HG03066 (cell line): ENCODE results near the gene PRRC2B.
"Not testable (repeated sequence)": the region's sequence is repeated elsewhere in the genome, so short reads cannot be mapped to it uniquely, and the experiment has no call there.

Source experiments
- ATAC-seq: cut with Tn5 transposase; IDR thresholded peaks from one replicate; pipeline ENCODE4 v1.9.1; 2021; ENCODE audit warnings: low read depth; ENCODE audit not compliant: unreplicated experiment

The PRRC2B gene

DNA sequence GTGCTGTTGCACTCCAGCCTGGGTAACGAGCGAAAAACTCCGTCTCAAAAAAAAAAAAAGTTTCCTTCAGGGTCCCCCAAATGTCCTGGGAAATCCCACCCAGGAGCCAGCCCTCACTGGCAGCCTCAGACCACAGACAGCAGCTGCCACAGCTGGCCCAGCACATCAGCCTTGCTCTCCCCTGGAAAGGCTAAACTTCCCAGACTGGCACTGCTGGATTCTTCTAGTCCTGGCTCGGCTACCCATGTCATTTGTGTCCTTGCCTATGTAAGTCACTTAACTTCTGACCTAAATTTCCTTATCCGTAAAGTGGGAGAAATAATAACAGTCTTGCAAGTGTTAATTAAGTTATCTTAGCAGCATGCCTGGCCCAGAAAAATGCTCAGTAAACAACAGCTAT lies 8.6 kb upstream of the PRRC2B start:
- no peak for ATAC-seq

DNA sequence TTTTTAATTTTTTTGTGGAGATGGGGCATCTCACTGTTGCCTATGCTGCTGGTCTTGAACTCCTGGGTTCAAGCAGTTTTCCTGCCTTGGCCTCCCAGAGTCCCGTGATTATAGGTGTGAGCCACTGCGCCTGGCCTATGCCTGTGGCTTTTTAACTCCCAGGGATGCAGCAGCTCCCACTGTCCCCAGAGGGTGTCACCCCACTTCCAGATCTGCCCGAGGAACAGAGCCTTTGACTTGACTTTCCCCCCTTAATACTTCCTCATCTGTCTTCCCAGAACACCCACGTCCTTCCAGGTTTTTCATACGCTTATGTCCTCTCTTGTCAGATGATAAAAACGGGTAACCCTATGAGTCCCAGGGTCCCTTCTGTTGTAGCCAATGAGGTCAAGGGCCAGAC lies 7.6 kb upstream of the PRRC2B start:
- ATAC-seq = no peak

DNA sequence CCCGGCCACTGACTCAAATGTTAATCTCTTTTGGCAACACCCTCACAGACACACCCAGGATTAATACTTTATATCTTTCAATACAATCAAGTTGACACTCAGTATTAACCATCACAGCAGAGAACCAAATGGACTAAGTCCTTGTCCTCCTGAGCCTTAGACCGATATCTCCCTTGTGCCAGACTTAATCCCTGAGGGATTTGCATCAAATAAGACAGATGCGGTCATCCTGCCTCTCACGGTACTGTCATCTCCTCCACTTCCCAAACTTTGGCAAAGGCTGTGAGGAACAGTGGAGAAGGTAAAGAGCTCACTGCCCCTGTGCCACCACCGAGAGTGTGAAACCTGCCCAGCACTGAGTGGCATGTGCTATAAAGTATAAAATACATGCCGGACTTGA lies 6.5 kb upstream of the PRRC2B start:
- ATAC-seq = no peak

DNA sequence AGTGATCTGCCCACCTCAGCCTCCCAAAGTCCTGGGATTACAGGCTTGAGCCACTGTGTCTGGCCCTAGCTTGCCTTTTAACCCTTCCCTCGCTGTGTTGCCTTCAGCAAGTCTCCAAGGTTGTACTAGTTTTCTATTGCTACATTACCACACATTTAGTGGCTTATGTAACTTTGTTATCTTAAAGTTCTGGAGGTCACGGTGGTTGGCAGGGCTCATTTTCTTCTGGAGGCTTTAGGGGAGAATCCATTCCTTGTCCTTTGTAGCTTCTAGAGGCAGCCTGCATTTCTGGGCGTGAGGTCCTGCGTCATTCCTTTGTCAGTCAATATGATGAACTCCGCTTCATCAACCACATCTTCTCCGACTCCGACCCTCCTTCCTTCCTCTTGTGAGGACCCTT lies 2.9 kb upstream of the PRRC2B start:
- no peak for ATAC-seq

DNA sequence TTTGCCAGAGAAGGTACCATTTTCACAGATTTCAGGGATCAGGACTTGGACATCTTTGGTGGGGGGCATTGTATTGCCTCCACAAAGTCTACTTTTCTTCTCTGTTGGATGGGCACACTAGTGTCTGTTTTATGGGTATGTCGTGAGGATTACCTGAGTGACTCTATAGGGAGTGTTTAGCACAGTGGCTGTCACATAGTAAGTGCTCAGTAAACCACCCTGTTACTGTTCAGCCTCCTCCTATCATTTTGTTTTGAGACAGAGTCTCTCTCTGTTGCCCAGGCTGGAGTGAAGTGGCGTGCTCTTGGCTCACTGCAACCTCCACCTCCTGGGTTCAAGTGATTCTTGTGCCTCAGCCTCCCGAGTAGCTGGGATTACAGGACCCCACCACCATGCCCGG lies 2.4 kb upstream of the PRRC2B start:
- no peak for ATAC-seq

DNA sequence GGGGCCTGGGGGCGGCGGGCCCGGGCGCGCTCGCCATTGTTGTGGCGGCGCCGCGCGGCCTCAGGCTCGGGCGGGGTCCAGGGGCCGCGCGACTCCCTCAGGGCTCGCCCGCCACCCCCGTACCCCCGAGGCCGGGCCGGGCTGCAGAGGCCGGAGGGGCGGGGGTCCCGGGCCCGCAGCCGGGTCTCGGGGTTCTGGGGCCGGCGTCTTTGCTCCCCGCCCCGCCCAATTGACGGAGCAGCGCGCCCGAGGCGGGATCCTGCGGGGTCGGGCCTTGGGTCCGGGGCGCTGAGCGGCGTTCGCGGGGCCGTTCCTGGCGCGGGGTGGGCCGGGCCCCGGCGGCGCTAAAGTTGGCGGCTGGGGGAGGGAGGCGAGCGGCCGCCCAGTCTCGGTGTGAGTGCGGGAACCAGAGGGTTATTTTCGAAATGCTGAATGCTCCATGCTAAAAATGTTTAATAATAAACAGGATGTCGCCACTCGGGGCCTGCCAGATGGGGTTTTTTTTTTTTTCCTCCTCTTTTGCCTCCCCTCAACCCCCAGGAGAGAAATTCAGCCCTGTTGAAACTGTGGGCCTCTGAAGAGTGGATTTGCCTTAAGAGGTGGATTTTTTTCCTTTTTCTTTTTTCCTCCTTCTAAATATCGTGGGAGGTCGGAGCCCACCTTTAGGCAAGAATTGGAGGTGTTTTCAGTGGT lies 724 bp downstream of the PRRC2B start:
- ATAC-seq = no peak

DNA sequence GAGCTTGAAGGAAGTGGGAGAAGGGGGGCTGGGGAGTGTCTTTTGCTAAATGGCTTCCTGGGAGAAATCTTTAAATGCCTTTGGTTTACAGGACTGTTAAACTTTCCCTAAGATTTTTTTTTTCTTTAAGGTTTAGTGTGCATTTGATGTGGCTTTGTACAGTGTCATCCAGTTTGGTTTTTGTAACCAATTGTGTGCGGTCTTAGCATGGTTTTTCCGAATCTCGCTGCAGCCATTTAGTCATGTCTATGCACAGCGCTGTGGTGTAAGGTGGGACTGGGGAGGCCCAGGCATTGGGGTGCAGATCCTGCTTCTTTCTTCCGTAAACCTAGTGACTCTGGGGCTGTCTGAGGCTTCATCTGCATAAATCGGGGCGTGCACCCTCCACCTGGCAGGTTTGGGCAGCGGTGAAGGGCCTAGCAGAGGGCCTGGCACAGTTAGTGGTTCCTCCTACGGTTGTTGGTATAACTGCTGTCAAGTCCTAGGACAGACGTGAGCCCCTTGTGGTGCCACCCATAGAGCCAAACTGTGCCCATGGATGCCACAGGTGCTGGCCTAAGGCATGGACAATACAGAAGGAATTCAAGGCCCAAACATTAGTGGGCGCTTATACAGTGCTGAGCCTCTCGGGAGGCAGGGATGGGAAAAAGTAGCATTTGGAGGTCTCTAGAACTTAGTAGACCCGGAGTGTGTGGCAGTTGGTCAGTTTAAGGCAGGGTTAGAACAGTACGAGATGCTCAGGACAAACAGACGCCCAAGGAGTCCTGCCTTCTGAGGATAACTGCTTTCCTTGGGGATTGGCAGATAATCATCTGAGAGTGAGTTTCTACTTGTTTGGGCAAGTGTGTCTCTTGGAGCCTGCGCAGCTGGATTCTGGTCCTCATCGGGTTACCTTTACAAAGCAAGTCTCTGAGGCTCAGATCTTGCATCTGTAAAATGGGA lies 1.5 kb downstream of the PRRC2B start:
- no peak for ATAC-seq

DNA sequence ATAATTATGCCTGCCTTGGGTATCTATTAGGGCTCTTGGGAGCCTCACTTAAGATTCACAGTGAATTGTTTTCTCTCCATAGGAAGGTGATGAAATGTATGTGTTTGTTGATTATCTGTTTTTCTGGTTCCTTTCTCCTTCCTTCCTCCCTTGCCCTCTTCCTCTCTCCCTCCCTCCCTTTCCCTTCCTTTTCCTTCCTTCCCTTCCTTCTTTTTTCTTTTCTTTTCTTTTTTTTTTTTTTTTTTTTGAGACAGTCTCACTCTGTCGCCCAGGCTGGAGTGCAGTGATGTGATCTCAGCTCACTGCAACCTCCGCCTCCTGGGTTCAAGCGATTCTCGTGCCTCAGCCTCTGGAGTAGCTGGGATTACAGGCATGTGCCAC lies 2.2 kb downstream of the PRRC2B start:
- not testable (repeated sequence) for ATAC-seq

DNA sequence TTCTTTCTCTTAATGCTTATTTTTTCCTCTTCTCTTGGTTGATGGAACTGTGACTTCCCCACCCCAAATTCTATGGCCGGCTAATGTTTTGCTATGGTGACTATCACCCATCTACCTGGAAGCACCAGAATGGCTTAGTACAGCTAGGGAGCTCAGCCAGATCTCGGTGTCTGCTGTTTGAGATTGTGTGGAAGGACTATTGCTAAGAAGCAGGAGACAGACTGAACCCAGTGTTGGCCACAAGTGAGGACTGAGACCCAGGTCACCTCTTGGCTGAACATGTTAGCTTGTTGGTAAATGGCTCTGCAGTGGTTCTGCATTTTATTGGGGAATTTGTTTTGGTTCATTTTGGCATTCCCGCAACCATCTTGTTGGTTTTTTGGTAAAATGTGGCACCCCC lies 2.7 kb downstream of the PRRC2B start:
- ATAC-seq = no peak

DNA sequence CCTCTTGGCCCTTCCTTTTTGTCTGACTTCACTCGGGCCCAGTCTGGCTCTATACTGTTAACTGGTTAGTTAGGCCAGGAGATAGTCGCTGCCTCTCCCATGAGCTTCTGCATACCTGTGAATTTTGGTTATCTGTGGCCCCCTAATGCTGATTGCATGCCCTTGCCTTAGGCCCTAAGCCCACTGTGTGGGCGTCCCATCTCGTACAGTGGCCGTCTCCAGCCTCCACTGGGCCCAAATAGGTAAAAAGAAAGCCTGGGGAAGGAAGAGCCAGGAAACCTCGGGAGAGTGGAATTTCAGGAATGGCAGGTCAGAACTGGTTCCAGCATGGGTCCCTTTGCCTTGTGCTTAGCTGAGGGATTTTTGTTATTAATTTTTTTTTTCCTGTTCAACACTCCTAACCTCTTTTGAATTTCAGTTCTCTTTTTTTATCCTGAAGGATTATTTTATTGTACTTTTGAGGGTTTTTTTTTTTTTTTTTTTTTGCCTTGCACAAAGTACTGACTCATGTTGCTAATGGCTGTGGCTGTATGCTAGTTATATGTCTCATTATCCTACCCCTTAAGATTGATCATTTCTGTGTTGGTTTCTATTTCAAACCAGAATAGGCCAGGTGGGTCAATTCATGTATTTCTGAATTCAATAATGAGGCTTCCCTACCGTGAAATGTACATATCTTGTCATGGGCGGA lies 3.4 kb downstream of the PRRC2B start:
- ATAC-seq = no peak

DNA sequence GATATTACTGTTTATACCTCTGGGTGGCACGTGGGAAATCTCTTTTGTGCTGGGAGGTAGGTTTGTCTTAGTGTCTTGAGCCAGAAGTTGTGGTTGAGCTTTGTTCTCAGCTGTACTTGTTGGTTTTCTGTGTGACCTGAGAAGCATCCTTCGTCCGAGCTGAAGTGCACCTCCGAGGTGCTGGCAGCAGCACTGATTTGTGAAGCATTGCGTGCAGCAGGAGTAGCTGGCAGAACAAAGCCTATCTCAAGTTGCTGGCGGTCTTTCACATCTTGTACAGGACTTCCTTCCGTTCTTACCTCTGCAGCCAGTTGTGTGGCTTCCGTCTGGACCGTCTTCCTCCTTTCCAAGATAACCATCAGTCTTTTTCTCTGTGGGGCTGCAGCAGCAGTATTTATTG lies 4.3 kb downstream of the PRRC2B start:
- ATAC-seq = no peak

DNA sequence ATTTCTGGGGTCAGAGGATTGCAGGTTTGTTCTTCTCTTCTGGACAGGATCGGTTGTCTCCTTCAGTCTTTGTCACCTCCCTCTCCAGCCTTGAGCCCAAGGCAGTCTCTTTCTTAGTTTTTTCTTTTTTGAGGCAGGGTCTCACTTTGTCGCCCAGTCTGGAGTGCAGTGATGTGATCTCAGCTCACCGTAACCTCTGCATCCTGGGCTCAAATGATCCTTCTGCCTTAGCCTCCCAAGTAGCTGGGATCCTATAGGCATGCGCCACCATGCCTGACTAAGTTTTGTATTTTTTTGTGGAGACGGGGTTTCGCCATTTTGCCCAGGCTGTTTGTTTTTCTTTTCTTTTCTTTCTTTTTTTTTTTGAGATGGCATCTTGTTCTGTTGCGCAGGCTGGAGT lies 6.1 kb downstream of the PRRC2B start:
- ATAC-seq = no peak

DNA sequence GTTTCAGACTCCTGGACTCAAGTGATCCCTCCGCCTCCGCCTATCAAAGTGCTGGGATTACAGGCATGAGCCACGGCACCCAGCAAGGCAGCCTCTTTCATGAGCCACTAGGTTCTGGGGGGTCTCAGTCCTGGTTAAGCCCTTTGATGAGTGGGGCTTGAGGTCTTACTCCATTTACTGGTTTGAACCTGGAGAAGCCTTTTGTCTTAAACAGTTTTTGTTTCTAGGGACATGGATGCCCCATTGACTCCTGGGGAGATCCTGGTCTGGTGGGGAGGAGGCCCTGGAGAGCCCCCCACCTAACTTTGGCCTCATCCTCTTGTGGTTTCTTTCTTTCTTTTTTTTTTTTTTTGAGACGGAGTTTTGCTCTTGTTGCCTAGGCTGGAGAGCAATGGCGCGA lies 6.7 kb downstream of the PRRC2B start:
- no peak for ATAC-seq

DNA sequence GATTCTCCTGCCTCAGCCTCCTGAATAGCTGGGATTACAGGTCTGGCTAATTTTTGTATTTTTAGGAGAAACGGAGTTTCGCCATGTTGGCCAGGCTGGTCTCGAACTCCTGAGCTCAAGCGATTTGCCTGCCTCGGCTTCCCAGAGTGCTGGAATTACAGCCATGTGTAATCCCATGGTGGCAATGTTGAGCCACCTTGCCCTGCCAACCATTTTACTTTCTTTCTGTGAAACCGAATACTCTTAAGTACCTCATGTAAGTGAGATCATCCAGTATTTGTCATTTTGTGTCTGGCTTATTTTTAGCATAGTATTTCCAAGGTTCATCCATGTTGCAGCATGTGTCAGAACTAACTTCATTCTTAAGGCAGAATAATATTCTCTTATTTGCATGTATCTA lies 8.2 kb downstream of the PRRC2B start:
- ATAC-seq = no peak

DNA sequence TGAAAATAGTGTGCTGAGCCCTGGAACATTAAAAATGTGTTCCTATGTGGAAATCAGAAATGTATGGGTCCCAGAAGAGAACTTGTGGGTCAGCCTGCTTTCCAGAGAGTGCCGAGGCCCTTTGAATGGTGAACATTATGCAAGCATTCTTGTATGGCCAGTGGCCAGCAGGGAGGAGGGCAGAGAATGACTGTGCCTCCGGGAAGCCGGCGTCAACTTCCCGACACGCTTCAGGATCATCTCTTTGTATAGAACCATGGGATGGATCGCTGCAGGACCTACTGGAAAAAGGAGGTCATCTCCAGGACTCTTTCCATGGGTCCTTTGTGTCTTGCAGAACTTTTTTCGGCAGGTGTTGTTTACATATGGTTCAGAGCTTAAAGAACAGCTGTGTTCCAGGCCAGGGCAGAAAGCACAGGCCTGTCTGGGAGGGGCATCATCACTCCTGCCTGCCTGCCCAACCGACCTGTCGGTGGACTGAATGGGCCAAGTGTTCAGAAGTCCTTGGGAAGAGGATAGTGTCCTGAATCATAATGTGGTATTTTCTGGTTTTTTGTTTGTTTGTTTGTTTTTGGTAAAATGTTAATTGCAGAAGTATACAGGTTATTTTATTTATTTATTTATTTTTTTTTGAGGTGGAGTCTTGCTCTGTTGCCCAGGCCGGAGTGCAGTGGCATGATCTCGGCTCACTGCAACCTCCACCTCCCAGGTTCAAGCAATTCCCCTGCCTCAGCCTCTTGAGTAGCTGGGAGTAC lies 9.0 kb downstream of the PRRC2B start:
- ATAC-seq = no peak

DNA sequence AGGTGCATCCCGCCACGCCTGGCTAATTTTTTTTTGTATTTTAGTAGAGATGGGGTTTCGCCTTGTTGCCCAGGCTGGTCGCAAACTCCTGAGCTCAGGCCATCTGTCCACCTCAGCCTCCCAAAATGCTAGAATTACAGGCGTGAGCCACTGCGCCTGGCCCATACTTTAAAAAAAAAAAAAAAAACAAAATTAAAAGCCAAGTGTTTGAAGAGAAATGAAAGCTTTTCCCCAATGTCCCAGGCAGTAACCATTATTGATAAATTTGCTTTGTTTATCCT lies 9.5 kb downstream of the PRRC2B start:
- no peak for ATAC-seq

DNA sequence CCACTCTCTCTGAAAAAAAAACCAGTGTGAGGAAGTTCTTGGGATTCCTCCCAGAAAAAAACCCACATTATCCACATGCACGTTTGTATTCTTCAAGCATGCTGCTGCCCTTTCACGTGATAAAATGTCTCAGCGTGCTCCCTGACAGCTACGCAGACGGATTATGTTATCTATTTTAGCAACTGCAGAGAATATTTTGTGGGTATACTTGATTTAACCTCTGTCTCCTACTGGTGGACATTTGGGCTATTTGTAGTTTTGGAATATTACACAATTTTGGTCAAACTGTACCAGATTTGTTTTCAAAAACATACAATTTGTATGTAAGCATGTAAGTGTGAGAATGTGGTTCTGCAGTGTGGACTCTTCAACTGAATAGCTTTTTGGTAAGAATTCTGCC lies 10.7 kb downstream of the PRRC2B start:
- ATAC-seq = no peak

DNA sequence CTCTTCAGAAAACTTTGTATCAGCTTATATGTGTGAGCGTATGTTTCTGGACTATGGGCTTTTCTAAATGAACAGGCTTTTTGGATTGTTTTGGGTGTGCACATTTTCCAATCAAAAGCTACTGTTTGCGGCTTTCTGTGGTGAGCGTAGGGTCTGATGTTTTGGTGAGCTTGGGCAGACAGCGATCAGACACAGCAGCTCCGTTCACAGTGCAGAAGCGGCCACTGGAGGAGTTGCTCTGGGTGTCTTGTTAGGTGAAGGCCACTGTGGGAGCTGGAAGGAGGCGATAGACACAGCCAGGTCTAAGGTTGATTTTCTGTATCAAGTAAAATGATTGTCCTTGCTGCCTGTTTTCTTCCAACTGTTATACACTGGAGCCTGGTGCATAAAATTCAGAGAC lies 11.1 kb downstream of the PRRC2B start:
- no peak for ATAC-seq

DNA sequence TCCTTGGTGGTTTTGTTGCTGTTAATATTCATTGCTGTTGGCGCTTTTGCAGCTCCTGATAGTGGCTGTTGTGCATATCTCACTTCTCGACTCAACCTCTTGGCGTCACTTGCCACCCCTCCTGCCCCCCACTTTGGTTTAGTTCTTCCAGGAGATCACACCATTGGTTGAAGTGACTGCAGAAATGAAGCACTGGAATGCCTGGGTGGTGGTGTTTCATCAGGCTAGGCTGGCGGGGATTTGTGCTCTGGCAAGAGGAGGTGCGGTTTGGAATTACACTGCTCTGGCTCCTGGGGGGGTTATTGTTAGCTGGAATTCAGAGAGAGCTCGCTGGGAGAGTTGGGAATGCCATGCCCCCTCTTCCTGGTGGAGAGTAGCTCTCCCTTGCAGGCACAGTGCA lies 11.5 kb downstream of the PRRC2B start:
- no peak for ATAC-seq

DNA sequence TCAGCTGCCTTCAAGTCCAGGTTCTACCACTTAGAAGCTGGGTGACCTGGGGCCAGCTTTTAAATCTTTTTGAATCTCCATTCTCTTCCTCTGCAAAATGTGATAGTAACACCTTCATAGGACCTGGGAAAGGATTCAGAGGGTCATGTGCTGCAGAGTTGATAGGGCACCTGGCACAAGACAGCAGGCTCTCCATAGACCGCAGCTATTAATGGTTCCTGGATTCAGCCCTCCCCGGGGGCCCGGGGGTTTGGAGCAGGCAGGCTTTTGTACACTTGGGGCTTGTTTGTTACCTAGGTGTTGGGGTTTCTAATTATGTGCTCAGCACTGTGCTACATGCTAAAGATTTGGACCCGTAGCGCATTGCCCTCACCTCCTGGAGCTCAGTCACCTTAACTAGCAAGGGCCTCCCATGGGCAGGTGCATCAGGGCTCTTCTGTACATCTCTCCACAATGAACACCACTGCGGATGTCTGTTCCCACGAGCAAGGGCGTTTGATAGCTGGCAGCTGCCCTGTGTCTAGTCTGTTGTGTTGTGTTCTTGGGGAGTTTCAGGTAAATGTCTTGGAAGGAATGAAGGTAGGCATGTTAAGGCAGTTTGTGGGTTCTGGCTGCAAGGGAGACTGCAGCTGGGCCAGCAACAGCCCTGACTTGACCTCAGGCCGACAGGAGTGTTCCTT lies 12.1 kb downstream of the PRRC2B start:
- no peak for ATAC-seq
